LNCAP (cell line): ENCODE measurements around the gene MIEF2.

Experiments used
- CTCF ChIP-seq: fragments of 450-650 bp; IDR thresholded peaks from 2 replicates; pipeline ENCODE4 v1.5.1; 2017; ENCODE audit warnings: mild to moderate bottlenecking

Gene MIEF2

GRCh38 chr17:18270046-18270931, 9.8 kb downstream of the MIEF2 start:
- no peak for TF ChIP-seq CTCF

GRCh38 chr17:18277076-18277475, 16.6 kb downstream of the MIEF2 start:
- TF ChIP-seq CTCF, result no peak

- no peak for TF ChIP-seq CTCF
Measured at GRCh38 chr17:18278867-18279266, 18.4 kb downstream of the MIEF2 start.

GRCh38 chr17:18280249-18280648, 19.8 kb downstream of the MIEF2 start:
- no peak for TF ChIP-seq CTCF

- TF ChIP-seq CTCF, result no peak
Measured at GRCh38 chr17:18280766-18281371, 20.4 kb downstream of the MIEF2 start.

GRCh38 chr17:18281788-18282187, 21.3 kb downstream of the MIEF2 start:
- no peak for TF ChIP-seq CTCF

- no peak for TF ChIP-seq CTCF
Measured at GRCh38 chr17:18285296-18285695, 24.8 kb downstream of the MIEF2 start.
